ENCODE data around the gene FLAD1. TPM values are rescaled to one million over a fixed set of nuclear protein-coding genes. Genes with fewer than 3 reads are reported as not detected.

Gene FLAD1
- total RNA-seq, 1 experiment from 2014 or later = 88.3 TPM

DNA sequence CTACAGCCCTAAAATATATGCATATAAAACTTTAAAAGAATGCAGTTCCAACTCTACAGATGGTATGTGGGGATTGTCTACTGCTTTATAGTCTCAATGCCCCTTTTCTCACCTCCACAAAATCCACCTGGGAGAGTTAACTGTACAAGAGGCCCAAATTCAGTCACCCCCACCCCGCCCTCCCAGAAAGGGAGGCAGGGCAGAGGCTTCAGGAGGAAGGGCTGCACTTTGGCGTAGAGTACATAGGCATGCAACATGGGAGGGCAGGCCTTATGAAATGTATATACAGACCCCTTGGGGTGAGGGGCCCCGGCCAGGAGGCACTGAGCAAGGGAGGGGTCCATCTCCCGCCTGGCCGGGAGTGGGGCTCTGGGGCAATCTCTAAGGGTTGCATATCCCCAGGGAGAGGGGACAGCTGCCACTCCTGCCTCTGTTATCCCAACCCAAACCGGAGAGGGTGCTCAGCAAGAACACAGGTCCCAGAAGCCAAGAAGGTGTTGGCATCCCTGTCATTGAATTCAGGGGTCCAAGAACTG, 20.3 kb upstream of the FLAD1 start:
- CTCF ChIA-PET = interaction anchor here (1.0 to 4.1 kb wide), 6 partner anchors 9 to 210 kb away, joined by 5 to 33 read pairs (median 12); partner anchors contain the start of genes FLAD1, KRTCAP2, LENEP and SHC1
- POLR2A ChIA-PET = interaction anchor here (2.4 to 3.2 kb wide), 3 partner anchors 8 to 20 kb away, joined by 10 to 26 read pairs (median 11); partner anchors contain the start of genes FLAD1 and SHC1
- peaks cover 56% of the 10 kb centered on the region for H3K36me3 Mint-ChIP-seq
- H3K4me1 Mint-ChIP-seq = peaks cover 22% of the 10 kb centered on the region
- H3K4me3 Mint-ChIP-seq = peak overlapping the region; percentile 81
- H3K27ac Mint-ChIP-seq = no peak overlapping the region; the same call in 1 of the 2 replicates
- TF ChIP-seq, protein P1, sequence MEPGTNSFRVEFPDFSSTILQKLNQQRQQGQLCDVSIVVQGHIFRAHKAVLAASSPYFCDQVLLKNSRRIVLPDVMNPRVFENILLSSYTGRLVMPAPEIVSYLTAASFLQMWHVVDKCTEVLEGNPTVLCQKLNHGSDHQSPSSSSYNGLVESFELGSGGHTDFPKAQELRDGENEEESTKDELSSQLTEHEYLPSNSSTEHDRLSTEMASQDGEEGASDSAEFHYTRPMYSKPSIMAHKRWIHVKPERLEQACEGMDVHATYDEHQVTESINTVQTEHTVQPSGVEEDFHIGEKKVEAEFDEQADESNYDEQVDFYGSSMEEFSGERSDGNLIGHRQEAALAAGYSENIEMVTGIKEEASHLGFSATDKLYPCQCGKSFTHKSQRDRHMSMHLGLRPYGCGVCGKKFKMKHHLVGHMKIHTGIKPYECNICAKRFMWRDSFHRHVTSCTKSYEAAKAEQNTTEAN (CRISPR knock-in tag; IDR thresholded peaks at IDR 0.05) = no peak
- DNase-seq (ENCODE audit: low spot score) = no peak
- no peaks in the 10 kb centered on the region for H3K9me3 Mint-ChIP-seq
- no peak for ATAC-seq
- H3K27me3 Mint-ChIP-seq (ENCODE audit: low read depth) = no peaks in the 10 kb centered on the region

DNA sequence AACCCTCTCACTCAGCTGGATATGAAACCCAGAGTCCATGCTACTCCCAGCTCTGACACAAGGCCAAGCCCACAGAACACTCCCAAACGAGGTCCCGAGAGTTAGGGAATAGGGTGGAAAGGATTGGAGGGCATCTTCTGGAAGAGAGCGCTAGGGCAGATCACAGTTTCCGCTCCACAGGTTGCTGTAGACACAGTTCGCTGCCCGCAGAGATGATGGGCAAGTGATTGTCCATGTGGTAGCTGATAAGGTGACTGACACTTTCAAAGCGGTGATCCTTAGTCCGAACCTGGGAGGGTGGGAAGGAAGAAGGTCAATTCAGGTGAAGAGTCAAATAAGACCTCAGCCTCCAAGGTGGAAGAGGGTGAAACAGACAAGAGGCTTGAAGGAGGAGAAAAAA, 19.5 kb upstream of the FLAD1 start:
- no peaks in the 10 kb centered on the region for H3K27me3 Mint-ChIP-seq (ENCODE audit: low read depth)
- no peak overlapping the region for H3K4me3 Mint-ChIP-seq
- peaks cover 29% of the 10 kb centered on the region for H3K4me1 Mint-ChIP-seq
- ChIA-PET CTCF (interaction anchor here (4.1 kb wide), 1 partner anchor 36 kb away, joined by 25 read pairs; no protein-coding TSS in a partner anchor), POLR2A (interaction anchor here (1.4 to 3.2 kb wide), 4 partner anchors 10 to 31 kb away, joined by 4 to 11 read pairs (median 7); partner anchors contain the start of gene FLAD1)
- ATAC-seq = no peak
- no peaks in the 10 kb centered on the region for H3K9me3 Mint-ChIP-seq
- no peak for TF ChIP-seq NR2C2 (CRISPR knock-in tag; IDR thresholded peaks at IDR 0.05)
- TF ChIP-seq JUN (CRISPR knock-in tag; IDR thresholded peaks at IDR 0.05) = no peak
- DNase-seq (ENCODE audit: low spot score) = no peak
- H3K27ac Mint-ChIP-seq = peak overlapping the region; percentile 67
- peaks cover 57% of the 10 kb centered on the region for H3K36me3 Mint-ChIP-seq

DNA sequence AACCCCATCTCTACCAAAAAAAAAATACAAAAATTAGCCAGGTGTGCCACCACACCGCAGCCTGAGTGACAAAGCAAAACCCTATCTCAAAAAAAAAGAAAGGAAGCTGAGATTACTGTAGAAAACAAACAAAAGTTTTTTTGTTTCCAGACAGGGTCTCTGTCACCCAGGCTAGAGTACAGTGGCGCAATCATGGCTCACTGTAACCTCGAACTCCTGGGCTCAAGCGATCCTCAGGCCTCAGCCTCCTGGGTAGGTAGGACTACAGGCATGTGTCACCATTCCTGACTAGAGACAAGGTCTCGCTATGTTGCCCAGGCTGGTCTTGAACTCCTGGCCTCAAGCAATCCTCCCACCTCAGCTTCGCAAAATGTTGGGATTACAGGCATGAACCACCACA, 18.8 kb upstream of the FLAD1 start:
- no peak overlapping the region for H3K27ac Mint-ChIP-seq
- no peak for DNase-seq (ENCODE audit: low spot score)
- TF ChIP-seq JUN (CRISPR knock-in tag; IDR thresholded peaks at IDR 0.05) (no peak), MXD4 (CRISPR knock-in tag; IDR thresholded peaks at IDR 0.05; ENCODE audit: borderline replicate concordance) (no peak), ZNF121 (CRISPR knock-in tag; IDR thresholded peaks at IDR 0.05) (no peak), ZNF423 (CRISPR knock-in tag; IDR thresholded peaks at IDR 0.05) (no peak), CREB1 (CRISPR knock-in tag; IDR thresholded peaks at IDR 0.05) (no peak)
- ChIA-PET POLR2A (interaction anchor here (1.4 to 1.5 kb wide), 2 partner anchors 9 to 30 kb away, joined by 4 read pairs; no protein-coding TSS in a partner anchor), CTCF (no interaction called here)
- peaks cover 57% of the 10 kb centered on the region for H3K36me3 Mint-ChIP-seq
- no peak for ATAC-seq
- H3K4me3 Mint-ChIP-seq = no peak overlapping the region
- peaks cover 37% of the 10 kb centered on the region for H3K4me1 Mint-ChIP-seq
- no peaks in the 10 kb centered on the region for H3K27me3 Mint-ChIP-seq (ENCODE audit: low read depth)
- H3K9me3 Mint-ChIP-seq = no peaks in the 10 kb centered on the region

DNA sequence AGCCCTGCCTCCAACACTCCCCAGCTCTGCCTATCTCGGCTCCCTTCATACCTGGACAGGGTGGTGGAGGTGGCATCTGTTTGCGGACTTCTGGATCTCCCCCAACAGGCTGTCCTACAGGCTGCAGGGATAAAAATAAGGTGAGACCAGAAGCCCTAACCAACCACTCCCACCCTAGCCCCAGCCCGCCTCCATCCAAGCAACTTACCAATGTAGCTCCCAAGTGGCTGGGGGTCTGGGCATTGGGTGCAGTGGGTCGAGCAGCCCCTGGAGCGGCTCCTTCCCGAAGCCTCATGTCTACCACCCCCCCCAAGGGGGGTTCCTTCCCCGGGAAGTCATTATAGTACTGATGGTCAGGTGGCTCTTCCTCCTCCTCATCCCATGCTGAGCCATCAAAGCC, 17.0 kb upstream of the FLAD1 start:
- H3K4me3 Mint-ChIP-seq = no peak overlapping the region
- TF ChIP-seq SMAD4 (CRISPR knock-in tag; IDR thresholded peaks at IDR 0.05) = no peak
- no peak for TF ChIP-seq OVOL2 (CRISPR knock-in tag; IDR thresholded peaks at IDR 0.05; ENCODE audit: borderline replicate concordance)
- TF ChIP-seq NR2C2 (CRISPR knock-in tag; IDR thresholded peaks at IDR 0.05) = no peak
- H3K4me1 Mint-ChIP-seq = peaks cover 38% of the 10 kb centered on the region
- peaks cover 49% of the 10 kb centered on the region for H3K36me3 Mint-ChIP-seq
- DNase-seq (ENCODE audit: low spot score) (no peak), ATAC-seq (no peak)
- ChIA-PET CTCF (interaction anchor here (8.3 kb wide), 1 partner anchor 32 kb away, joined by 176 read pairs; the partner anchor contains the start of genes LENEP and ZBTB7B), POLR2A (no interaction called here)
- no peaks in the 10 kb centered on the region for H3K9me3 Mint-ChIP-seq
- H3K27me3 Mint-ChIP-seq (ENCODE audit: low read depth) = no peaks in the 10 kb centered on the region
- H3K27ac Mint-ChIP-seq = no peak overlapping the region

DNA sequence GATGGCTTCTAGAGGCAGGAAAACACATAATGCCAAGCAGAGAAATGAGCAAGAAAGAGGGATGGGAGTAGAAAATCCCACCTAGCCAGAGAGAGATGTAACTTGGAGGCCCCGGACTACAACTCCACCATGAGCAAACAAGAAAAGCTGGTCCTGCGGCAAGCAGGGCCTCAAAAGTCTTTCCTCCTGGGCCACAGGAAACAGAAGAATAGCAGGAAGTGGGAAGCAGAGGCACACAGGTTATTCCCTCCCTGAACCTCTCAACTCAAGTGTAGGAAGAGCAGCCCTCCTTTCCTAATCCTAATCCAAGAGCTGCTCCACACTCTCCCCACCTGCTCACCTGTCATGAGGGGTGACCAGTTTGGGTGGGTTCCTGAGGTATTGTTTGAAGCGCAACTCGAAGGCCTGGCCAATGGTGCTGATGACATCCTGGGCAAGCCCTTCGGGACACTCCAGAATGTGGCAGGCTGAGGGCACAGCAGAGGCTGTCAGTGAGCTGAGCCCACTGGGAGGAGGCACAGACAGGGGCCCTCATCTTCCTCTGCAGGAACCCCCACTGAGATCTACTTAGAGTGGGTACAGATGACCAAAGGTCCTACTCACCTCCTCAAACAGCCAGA, 15.7 kb upstream of the FLAD1 start:
- ChIA-PET POLR2A (interaction anchor here (1.0 to 7.3 kb wide), 2 partner anchors 11 to 31 kb away, joined by 3 to 176 read pairs; partner anchors contain the start of genes LENEP and ZBTB7B), CTCF (interaction anchor here (8.3 kb wide), 1 partner anchor 30 kb away, joined by 176 read pairs; the partner anchor contains the start of genes LENEP and ZBTB7B)
- ATAC-seq (no peak), DNase-seq (ENCODE audit: low spot score) (no peak)
- Mint-ChIP-seq H3K36me3 (peaks cover 48% of the 10 kb centered on the region), H3K27ac (no peak overlapping the region), H3K4me1 (peaks cover 46% of the 10 kb centered on the region), H3K4me3 (no peak overlapping the region), H3K9me3 (no peaks in the 10 kb centered on the region), H3K27me3 (ENCODE audit: low read depth) (no peaks in the 10 kb centered on the region)
- TF ChIP-seq FOXP1 (CRISPR knock-in tag; IDR thresholded peaks at IDR 0.05; ENCODE audit: borderline replicate concordance) (peak; percentile 39; the same call in 1 of the 2 replicates), SMAD4 (CRISPR knock-in tag; IDR thresholded peaks at IDR 0.05) (no peak)
- TF ChIP-seq, protein P2, sequence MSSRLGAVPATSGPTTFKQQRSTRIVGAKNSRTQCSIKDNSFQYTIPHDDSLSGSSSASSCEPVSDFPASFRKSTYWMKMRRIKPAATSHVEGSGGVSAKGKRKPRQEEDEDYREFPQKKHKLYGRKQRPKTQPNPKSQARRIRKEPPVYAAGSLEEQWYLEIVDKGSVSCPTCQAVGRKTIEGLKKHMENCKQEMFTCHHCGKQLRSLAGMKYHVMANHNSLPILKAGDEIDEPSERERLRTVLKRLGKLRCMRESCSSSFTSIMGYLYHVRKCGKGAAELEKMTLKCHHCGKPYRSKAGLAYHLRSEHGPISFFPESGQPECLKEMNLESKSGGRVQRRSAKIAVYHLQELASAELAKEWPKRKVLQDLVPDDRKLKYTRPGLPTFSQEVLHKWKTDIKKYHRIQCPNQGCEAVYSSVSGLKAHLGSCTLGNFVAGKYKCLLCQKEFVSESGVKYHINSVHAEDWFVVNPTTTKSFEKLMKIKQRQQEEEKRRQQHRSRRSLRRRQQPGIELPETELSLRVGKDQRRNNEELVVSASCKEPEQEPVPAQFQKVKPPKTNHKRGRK (CRISPR knock-in tag; IDR thresholded peaks at IDR 0.05; ENCODE audit: borderline replicate concordance) = no peak
